ENCODE results near the gene STARD3.

GRCh38 chr17:39633570-39634183, 3.3 kb upstream of the STARD3 start:
- TF ChIP-seq CTCF (IDR thresholded peaks at IDR 0.05), result no peak
- TF ChIP-seq POLR2A (IDR thresholded peaks at IDR 0.05), result no peak
- no peak for TF ChIP-seq POLR2AphosphoS5 (IDR thresholded peaks at IDR 0.05)
- no peak for TF ChIP-seq EP300 (IDR thresholded peaks at IDR 0.05)
